ENCODE measurements around the gene SF1.
A peak's percentile ranks its signal among the peaks of the same experiment; 100 is the strongest.

SF1 gene

DNA sequence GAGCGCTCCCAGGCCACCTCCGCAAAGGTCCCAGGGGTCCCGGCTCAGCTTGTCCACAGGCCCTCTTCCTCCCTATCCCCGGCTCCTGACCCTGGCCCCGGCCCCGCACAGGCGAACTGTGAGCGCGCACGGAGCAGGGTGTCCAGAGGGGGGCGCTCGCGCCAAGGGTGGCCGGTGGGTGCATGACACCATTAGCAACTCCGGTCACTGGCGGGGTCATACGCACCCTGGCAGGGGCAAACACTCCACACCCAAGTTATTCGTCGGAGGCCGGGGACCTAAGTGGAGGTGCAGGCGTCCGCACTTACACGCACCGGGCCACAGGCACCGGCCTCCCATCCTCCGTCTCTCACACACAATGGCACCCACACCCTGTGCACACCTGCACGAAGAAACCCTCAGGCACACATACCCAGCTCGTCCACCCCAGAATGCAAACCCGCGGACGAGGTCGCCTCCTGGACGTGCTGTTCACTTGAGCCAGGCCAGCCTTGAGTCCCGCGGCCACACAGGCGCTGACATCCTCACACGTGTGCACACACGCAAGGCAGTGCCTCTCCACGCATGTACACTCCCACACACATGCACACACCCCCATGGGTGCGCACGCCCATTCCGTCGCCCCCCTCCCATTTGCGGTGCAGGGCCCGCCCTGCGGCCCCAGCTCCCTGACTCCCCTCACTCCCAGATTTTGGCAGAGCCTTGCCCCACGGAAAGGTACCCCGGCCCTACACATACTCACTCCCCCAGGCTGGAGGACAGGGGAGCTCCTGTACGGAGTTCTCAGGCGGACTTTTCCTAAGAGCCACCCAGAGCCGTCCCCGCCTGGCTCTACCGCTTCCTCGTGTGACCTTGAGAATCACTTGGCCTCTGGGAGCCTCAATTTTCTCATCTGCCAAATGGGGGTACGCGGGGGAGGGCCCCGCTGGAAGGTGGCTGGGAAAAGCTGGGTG lies 34.5 kb downstream of the SF1 start, which contains the start of gene RASGRP2:
TSS of gene RASGRP2 (minus strand) at position 552 of the 953 bp plus-strand sequence. CDS start 1,276 bp downstream, outside the sequence.
- peak; percentile 78 for DNase-seq

DNA sequence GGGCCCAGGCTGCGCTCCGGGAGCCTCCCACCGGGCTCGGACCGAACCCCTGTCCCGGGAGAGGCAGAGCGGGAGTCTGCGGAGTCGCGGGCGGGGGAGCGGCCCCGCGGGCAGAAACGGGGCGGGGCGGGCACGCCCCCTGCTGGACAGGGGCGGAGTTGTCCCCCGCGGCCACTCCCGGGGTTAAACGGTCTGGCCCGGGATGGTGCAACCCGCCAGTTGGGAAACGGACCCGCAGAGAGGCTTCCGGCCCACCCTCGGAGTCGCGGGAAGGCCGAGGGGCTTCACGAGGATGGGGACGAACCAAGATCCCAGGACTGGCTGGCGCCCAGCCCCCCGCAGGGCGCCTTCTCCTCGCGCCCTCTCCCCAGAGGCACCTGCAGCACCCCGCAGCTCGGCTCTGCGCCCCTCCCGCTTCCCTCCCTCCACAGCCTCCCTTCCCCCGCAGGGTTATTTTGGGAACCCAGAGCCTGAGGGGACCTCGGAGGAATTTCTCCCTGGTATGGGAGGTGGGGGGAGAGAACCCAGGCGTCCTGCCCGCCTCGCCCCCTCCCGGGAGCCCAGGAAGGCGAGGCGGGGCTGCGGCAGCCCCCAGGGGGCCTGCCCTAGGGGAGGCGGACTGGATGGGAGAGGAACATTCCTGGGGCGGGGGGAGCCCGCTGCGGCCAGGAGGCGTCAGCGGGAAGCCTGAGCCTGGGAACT lies 35.3 kb downstream of the SF1 start:
- DNase-seq = peak; percentile 70

DNA sequence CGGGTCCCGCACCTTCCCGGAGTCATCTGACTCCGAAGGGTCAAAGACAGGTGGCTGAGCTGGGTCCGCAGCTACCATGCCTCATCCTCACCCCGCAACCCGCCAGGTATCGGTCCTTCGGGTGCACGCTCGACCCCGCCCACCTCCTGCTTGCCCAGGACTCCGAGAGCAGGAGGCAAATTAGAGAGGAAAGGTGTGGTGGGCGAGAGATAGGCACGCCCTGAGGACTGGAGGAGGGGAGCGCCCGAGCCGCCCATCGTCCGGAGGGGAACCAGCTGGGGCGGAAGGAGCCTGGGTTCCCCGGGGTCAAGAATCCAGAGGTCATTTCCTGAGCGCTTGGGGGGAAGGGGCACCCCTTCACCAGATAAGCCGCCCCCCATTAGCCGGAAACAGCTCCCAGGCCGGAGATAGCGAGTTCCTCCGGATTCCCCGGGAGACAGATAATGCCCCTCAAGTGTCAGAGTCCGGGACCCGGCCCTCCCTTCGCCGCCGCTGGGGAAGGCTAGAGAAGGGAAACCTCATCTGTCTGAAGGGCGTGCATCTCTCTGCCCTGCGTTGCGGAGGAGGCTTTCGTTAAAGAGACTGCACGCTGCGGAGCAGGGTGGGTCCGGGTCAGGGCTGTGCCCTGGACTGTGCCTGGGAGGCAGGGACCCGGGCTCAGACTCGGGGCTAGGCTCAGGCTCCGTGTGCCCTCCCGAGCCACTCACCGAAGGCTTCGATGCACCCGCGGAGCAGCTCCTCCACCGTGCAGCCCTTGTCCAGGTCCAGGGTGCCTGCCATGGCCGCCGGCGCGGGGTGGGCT lies 36.1 kb downstream of the SF1 start:
- DNase-seq = no peak

DNA sequence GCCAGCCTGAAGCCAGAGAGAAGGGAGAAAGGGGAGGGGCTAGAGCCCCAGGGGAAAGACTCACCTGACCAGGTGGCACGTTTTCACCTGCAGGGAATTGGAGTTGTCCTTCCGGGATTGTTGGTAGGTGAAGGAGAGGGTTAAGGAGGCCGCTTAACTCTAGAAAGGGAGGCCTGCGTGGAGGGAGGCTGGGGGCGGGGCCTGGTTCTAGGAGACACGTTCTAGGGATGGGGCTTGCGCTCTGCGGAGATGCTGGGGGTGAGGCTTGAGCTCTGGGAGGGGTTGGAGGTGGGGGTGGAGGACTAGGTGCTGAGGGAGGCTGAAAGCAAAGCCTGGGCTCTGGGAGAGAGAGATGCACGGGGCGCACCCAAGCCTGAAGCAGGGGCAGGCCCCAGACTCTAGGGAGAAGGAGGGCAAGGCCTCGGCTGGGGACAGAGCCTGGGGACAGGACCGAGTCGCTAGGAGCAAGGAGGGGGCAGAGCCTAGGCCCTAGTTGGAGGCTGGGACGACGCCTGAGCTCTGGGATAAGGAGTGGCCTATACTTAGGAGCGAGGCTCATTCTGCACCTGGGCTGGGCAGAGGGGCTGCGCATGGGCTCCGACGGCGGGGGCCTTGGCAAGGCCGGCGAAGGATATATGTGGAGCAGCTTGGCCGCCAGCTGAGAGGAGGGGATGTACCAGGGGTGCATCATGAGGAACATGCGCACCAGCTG lies 36.8 kb downstream of the SF1 start:
- no peak for DNase-seq

DNA sequence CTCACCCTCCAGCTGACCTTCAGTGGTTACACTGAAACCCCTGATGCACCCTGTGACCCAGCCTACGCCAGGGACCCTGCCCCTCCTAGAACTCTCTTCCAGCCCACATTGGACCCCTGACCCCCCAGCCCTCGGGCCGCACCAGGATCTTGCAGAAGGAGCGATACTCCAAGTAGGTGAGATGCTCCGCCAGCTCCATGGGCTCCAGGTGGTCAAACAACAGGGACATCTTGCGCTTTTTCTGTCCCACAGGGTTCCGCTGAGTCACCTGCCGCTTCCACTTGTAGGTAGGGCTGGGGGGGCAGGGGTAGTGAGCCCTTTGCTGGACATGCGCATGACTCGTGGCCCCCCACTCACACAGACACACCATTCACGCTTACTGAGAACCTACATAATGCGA lies 38.5 kb downstream of the SF1 start:
- DNase-seq = no peak

DNA sequence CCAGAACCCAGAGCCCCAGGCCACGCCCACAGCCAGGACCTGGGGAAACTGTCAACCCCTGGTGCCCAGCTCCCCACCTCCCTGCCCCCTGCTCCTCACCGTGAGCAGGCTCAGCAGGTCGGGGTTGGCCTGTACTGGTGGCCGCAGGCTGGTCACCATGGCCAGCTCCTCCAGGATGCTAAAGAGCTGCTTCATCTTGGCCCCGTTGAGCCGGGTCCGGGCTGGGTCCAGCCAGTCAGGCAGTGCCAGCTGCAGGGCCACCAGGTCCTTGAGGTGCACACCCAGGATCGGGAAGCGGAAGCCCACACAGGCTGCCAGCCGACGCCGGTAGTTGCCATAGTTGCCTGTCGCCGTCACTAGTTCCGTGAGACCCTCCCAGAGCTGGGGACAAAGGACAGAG lies 41.7 kb downstream of the SF1 start:
- DNase-seq = no peak

DNA sequence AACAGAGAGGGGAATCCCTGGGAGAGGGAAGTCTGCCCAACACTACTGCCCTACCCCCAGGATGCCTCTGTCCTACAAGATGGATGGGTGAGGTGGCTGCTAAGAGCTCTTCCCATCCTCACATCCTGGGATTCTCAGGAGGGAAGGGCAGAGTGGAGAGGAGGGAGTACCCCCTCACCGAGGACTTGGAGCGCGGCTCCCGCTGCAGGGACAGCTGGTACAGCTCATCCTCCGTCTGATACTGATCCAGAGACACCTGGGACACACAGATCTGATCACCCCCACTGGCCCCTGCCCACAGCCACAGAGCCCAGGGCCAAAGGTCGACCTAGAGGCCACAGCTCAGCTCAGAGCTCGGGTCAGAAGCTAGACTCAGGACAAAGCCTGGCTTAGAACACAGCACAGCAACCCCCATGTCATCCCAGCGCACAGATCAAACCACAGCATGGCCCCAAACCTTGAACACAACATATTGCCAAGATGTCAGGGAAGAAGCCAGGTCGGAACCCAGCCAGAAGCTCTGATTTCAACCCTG lies 42.5 kb downstream of the SF1 start:
- DNase-seq = no peak

DNA sequence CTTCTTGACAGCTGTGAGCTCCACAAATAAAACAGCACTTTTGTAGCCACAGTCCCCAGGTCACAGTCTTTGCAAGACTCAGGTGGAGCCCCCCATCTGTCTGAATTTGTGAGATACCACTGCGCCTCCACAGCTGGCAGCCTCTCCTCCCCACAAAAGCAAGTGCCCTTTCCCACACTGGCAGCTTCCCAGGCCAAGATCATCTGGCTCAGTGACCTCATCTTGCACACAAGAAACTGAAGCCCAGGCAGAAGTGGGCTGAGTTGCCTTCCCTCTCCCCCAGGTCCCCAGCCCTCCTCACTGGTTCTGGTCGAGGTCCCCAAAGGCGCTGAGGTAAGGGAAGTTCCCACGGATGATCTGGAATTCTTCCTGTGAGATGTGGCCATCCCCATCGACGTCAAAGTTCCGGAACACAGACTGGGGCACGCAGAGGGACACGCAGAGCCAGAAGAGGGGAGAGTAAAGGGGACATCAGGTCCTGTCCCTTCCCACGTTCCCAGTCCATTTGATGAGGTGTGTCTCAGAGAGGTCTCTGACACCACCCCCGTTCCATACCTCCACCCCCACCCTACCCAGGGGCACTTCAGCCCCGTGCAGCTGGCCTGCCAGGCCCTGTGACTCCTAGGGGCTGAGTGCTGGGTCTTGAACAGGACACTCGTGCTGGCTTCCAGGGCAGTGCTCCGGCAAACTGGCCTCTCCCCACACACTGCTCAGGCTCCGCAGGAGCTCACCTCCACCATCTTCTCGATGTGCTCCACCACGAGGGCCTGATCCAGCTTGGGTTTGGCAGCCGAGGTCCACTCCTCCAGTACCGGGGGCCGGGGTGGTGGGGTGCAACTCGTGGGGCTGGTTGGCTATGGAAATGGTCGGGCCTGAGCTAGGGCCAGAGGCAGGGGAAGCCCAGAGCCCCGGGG lies 43.3 kb downstream of the SF1 start:
- DNase-seq = no peak

DNA sequence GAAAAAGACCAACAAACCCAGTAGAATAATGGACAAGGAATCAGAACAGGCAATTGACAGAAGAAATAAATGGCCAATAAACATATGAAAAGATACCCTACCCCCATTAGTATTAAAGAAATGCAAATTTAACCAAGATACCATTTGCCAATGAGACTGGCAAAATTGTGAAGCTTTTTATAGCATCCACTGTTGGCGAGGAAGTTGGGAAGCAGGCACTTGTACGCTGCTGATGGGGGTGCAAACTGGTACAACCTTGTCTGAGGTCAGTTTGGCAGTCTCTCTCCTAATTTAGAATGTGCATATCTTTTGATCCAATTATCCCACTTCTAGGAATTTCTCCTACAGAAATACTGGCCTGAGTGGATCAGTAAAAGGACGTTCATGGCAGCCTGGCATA lies 46.7 kb downstream of the SF1 start:
- no peak for DNase-seq

DNA sequence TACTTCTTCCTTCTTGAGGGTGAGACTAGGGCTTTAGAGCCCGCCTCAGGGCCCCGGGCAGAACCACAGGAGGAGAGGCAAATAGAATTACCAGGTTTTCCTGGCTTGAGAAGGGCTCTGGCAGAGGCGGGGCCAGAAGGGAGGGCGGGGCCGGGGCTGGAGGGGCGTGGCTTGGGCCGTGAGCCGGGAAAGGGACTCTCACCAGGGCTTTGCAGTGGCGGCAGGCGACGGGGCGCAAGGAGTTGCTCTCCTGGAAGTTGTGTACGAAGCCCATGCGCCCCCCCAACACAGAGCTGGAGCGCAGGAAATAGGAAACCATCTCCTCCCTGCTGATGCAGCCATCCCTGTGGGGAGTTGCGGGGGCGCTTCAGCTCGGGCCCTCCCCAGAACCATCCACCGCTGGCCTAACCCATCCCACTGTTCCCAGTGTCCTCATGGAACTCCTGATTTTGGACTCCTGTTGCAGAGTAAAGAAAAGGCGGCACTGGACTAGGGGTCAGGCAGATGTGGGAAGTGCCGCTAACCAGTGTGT lies 48.4 kb downstream of the SF1 start:
- no peak for DNase-seq

DNA sequence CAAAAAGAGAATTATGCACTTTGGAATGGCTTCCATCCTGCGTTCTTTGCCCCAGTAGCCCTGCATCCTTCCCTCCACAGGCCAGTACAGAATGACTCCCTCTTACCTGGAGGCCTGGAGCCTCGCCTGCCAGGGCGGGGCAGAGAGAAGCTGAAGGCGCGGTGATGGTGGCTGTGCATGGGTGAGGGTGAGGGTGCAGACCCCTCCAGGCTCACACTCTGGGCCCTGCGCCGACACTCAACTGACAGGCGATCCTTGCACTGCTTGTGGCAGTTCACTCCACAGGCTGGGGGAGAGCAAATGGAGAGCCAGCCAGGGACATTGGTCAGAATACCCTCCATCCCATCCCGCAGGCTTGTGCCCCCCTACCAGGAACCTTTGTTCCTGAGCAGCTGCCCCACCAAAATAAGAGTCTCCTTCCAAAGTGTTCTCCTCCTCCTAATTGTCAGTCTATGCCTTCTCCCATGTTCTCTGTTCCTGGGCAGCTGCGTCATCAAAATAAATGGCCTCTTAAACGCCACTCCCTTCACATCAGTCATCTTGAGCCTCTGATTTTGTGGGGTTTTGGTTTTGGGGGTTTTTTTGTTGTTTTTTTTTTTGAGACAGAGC lies 49.5 kb downstream of the SF1 start:
- no peak for DNase-seq

DNA sequence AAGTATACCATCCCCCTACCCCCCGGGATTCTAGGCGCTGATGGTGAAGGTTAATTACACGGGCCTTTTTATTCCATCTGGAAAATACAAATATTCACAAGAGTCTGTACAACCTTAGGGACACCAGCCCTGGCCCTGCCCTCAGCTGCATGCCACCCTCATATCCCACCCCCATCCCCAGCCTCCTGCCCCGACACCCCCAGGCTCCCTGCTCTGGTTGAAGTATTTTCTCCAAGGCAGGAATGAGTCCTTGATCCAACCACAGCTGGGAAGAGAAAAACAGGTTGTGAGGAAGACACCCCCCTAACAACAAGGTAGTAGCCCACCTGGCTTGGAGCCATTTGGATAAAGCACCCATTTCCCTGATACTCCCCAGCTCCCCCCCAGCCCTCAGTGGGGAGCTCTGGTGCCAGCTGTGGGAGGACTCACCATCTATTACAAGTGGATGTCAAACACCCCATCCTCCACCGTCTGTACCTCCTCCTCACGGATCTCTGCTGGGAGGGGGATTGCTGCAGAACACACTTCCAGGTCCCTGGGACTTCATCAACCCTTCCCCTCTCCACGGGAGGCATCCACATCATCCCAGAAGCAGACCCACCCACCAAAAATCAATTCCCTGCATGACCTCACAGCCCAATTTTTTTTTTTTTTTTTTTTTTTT lies 51.3 kb downstream of the SF1 start:
- no peak for DNase-seq

DNA sequence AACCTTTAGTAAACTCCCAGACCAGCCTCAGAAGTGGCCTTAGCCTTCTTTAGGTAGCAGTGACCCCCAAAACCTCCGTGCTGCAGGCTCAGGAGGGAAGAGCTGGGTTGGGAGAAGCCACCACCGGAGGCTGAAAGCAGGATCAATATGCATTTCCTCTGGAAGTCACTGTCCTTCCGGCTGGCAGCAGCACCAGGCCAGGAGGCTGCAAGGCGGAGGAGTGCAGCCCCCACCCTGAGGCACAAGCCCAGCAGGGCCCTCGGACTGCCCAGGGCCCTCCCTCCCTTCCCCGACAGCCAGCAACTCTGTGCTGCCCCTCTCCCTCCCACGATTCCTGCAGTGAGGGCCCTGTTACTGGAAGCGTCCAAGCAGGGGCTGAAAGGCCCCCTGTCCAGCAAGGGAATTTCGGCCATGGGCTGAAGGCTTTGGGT lies 52.1 kb downstream of the SF1 start:
- no peak for DNase-seq

DNA sequence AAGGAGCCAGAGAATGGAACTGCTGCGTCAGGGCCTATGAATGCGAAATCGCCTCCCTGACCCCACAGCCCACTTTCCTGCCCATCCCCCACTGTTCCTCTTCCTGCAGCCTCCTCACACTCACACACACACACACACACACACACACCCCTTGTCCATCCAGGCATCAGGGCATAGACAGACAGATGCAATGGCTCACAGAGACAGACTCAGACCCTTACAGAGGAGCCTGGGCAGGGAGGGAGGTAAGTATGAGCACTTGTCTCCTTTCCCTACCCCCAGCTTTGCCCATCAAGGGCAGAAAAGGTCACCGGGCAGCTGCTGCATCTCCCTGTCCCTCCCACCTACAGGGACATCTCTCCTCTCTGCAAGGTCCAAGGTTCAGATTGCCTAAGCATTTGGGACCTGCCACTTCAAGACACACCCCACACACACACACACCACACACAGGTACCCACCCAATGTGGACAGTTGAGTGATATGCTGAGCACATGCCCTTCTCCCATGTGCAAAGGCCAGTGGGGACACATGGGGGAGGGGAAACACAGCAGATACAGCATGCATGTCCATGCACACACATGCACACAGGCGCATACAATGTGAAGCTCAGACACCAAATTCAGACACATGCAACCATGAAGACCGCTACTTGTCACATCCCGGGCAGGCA lies 53.3 kb downstream of the SF1 start:
- DNase-seq = no peak

DNA sequence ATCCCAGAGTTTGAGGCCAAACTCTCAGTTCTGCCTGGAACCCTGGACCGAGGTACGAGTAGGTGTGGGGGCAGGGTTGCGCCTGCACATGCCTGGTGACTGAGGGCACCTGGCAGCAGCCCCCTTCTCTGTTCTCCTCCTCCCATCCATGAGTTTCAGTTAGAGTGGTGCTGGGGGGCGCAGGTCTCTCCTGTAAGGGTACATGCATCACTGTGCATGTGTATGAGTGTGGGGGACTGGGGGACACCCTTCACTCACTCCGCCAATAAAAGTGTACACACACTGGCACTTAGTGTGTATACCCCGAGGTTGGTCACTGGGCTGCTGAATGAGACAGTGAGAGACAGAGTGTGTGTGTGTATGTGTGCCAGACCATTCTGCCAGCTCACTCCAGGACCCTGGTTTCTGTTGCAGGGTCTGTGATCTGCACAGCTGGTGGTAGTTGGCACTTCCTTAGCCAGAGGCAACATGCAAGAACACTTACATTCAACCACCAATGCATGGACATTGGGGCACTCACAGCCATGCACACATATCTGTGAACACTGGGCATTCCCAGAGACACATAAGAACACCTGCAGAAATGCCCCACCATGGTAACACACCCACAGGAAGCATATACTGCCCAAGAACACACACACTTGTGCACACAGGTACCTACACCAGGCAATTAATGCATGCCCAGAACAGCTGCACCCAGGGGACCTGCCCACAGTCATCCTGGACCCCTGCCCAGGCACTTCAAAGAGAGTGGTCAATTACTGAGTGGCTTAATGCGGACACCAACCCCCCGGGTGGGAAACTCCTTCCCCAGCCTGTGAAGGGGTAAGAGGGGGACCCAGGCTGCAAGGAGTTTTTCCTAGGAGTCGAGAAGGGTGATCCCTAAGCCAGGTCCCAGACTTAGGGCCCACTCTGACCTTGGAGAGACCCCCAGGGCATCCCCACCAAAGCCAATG lies 54.2 kb downstream of the SF1 start:
- DNase-seq = no peak

DNA sequence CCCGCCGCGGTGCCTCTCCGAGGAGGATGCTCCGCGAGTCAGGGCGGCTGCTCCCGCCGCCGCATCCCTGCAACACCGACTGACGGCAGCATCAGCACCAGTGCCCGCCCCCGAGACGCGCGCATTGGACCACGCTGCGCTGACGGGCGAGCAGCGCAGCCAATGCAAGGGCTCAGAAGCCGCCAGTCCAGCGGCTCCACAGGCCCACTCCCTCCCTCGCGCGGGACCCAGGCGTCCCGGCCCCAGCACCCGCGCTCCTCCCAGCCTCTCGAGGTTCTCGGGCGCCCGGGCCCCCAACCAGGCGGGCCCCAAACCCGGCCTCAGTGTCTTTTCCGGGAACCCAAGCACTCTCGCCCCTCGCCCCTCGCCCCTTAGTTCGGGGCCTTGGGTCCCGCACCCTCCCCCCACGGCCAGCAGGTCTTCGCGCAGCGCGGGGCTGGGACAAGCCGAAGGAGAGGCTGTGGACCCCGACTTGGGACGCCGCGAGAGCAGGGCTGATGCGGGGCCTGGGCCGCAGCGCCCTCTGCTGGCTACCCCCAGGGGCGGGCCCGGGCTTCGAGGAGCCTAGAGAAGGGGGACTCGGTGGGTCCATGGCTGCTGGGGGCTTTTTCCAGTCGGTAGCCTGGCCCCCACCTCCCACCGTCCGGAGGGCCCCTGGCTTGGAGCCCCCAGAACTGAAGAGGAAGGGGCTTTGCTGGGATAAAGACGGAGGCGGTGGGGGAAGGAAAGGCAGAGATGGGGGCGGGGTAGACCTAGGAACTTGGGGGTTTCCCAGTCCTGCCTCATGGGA lies 55.0 kb downstream of the SF1 start, which contains the start of gene NRXN2:
TSS of gene NRXN2 (minus strand) at position 81 of the 790 bp plus-strand sequence. CDS start 9,498 bp downstream, outside the sequence.
- DNase-seq = peak; percentile 91

Data from activated CD4-positive, alpha-beta T cell treated with anti-CD3 and anti-CD28 coated beads, Interleukin-2, amount 50 U/mL, for 16 hours (primary cell).